HCT116 (cell line): ENCODE data around the gene PI4KA. TPM values are rescaled to one million over a fixed set of nuclear protein-coding genes. Genes with fewer than 3 reads are reported as not detected.

Experiments used
- ATAC-seq: fragments of 200-7000 bp; cut with Tn5 transposase; 2 replicates; pipeline ENCODE4 v1.9.1; 2020; ENCODE audit warnings: mild to moderate bottlenecking, moderate library complexity
- BruUV-seq: library from RNA; stranded (reverse); fragments of 400-500 nt; replicated peaks from 2 replicates; lab custom pipeline; 2021; lab: Mats Ljungman, UMichigan
- CTCF ChIA-PET: fragments of 300-600 bp; sonication (Branson Sonifier 250); formaldehyde crosslinking; loops from one replicate; lab custom pipeline; 2021; ENCODE audit warnings: antibody characterized with exemption; lab: Charles Lee
- POLR2A ChIA-PET: fragments of 300-600, 350-600 bp; sonication (Branson Sonifier 250); formaldehyde crosslinking; loops from one replicate; lab custom pipeline; 2021; ENCODE audit warnings: antibody characterized with exemption; lab: Charles Lee
- RAD21 ChIA-PET, 2 experiments: fragments of 300-600 bp; sonication (Branson Sonifier 250); formaldehyde crosslinking; loops; one replicate each; lab custom pipeline; 2023; ENCODE audit warnings: low total read pairs in 2 of 2; ENCODE audit not compliant: uncharacterized antibody in 2 of 2, unreplicated experiment in 2 of 2, low non-redundant PET in 1 of 2; lab: Charles Lee
- DNase-seq: peaks from one replicate; pipeline ENCODE4 v3.0.0-alpha.2; 2010; ENCODE audit warnings: low read depth, low spot score
- H2AFZ ChIP-seq: fragments of 200-600 bp; shearing (Covaris generic), sonication (generic); 2 replicates; pipeline ENCODE4 v1.6.1; 2017; ENCODE audit warnings: low read depth, mixed run types, mixed read lengths, antibody characterized with exemption, low read length; ENCODE audit not compliant: poor library complexity, severe bottlenecking
- H3K27ac ChIP-seq: 2 replicates; pipeline ENCODE4 v1.5.1; 2012; ENCODE audit warnings: low read depth, low read length
- H3K27me3 ChIP-seq: fragments of 200-600 bp; sonication (generic); 2 replicates; pipeline ENCODE4 v1.6.1; 2016; ENCODE audit warnings: mixed run types, low read length, mixed read lengths; ENCODE audit not compliant: insufficient read depth
- H3K36me3 ChIP-seq, 2 experiments: fragments of 200-500 bp in 1 of 2; fragments of 200-600 bp in 1 of 2; sonication (Bioruptor generic) in 1 of 2; sonication (generic) in 1 of 2; 2 replicates each; pipeline versions ENCODE4 v1.5.1 to v1.6.1; 2014 to 2016; ENCODE audit warnings: low read length in 2 of 2, inconsistent platforms in 1 of 2, mixed read lengths in 1 of 2, mixed run types in 1 of 2; ENCODE audit not compliant: insufficient read depth in 2 of 2, control insufficient read depth in 1 of 2
- H3K4me1 ChIP-seq, 2 experiments: fragments of 200-600 bp in 1 of 2; sonication (generic) in 1 of 2; 2 replicates each; pipeline versions ENCODE4 v1.5.1 to v1.6.1; 2012 to 2017; ENCODE audit warnings: low read length in 2 of 2, inconsistent platforms in 1 of 2, mild to moderate bottlenecking in 1 of 2, mixed read lengths in 1 of 2, mixed run types in 1 of 2, moderate library complexity in 1 of 2; ENCODE audit not compliant: insufficient read depth in 2 of 2, control insufficient read depth in 1 of 2
- H3K4me2 ChIP-seq: fragments of 200-600 bp; sonication (generic); 2 replicates; pipeline ENCODE4 v1.6.1; 2017; ENCODE audit warnings: mixed run types, low read length, mixed read lengths
- H3K4me3 ChIP-seq, 2 experiments: fragments of 200-600 bp in 1 of 2; sonication (generic) in 1 of 2; replicated peaks in 1 of 2; 2 replicates each; pipeline ENCODE4 v1.5.1; 2011 to 2016; ENCODE audit warnings: low read length in 2 of 2, control low read depth in 1 of 2, low read depth in 1 of 2, mild to moderate bottlenecking in 1 of 2, mixed read lengths in 1 of 2, mixed run types in 1 of 2
- H3K79me2 ChIP-seq: fragments of 200-600 bp; sonication (generic); 2 replicates; pipeline ENCODE4 v1.6.1; 2017; ENCODE audit warnings: mild to moderate bottlenecking, mixed run types, low read length, moderate library complexity, mixed read lengths; ENCODE audit not compliant: insufficient read depth
- H3K9ac ChIP-seq: fragments of 200-600 bp; sonication (generic); 2 replicates; pipeline ENCODE4 v1.6.1; 2016; ENCODE audit warnings: low read length, mixed read lengths
- H3K9me2 ChIP-seq: fragments of 200-600 bp; sonication (generic), shearing (Covaris generic); 2 replicates; pipeline ENCODE4 v1.6.1; 2017; ENCODE audit warnings: mixed run types, mild to moderate bottlenecking, moderate library complexity; ENCODE audit not compliant: insufficient read depth
- H3K9me3 ChIP-seq, 2 experiments: fragments of 200-500 bp in 1 of 2; fragments of 200-600 bp in 1 of 2; sonication (Bioruptor generic) in 1 of 2; sonication (generic) in 1 of 2; 2 replicates each; pipeline ENCODE4 v1.6.1; 2014 to 2017; ENCODE audit warnings: low read length in 2 of 2, mixed read lengths in 2 of 2, inconsistent platforms in 1 of 2, low read depth in 1 of 2, mild to moderate bottlenecking in 1 of 2, mixed run types in 1 of 2, moderate library complexity in 1 of 2; ENCODE audit not compliant: control insufficient read depth in 1 of 2, insufficient read depth in 1 of 2
- H4K20me1 ChIP-seq: fragments of 200-600 bp; sonication (generic), shearing (Covaris generic); 2 replicates; pipeline ENCODE4 v1.6.1; 2017; ENCODE audit warnings: mixed run types, mild to moderate bottlenecking, moderate library complexity; ENCODE audit not compliant: insufficient read depth
- CBX3 ChIP-seq: IDR thresholded peaks from 2 replicates; pipeline ENCODE4 v1.6.1; 2012; ENCODE audit warnings: low read depth
- EZH2phosphoT487 ChIP-seq: fragments of 200-600 bp; IDR thresholded peaks from 2 replicates; pipeline ENCODE4 v1.6.1; 2018; ENCODE audit warnings: antibody characterized with exemption, borderline replicate concordance
- POLR2A ChIP-seq: IDR thresholded peaks from 2 replicates; pipeline ENCODE4 v1.7.0; 2011; ENCODE audit warnings: borderline replicate concordance; ENCODE audit not compliant: insufficient read depth, insufficient read length; ENCODE audit errors: extremely low read depth
- REST ChIP-seq: IDR thresholded peaks from 2 replicates; pipeline ENCODE4 v1.6.1; 2012; ENCODE audit warnings: low read depth
- SP1 ChIP-seq: IDR thresholded peaks from 2 replicates; pipeline ENCODE4 v1.6.1; 2012; ENCODE audit warnings: low read depth
- ZFX ChIP-seq: fragments of 450-650 bp; IDR thresholded peaks from 2 replicates; pipeline ENCODE4 v1.6.1; 2017
- intact Hi-C: fragments of 100-400 bp; cut with micrococcal nuclease; formaldehyde crosslinking; loops from 2 replicates; pipeline ENCODE4 v1.10.0; 2022
- total RNA-seq: library from RNA; stranded (reverse); gene quantifications from one replicate; pipeline ENCODE4 v1.2.1, GENCODE V29; 2021; ENCODE audit not compliant: unreplicated experiment

PI4KA gene
- total RNA-seq, 1 experiment from 2014 or later, result 59.6 TPM

GRCh38 chr22:20788627-20789344 is 69.8 kb downstream of the PI4KA start:
- POLR2A ChIA-PET, result no interaction called here

More at GRCh38 chr22:20788627-20789344, 69.8 kb downstream of the PI4KA start:
- Histone ChIP-seq H3K79me2 (no peaks in the 10 kb centered on the region), H3K27me3 (no peaks in the 10 kb centered on the region), H2AFZ (no peak overlapping the region), H3K4me2 (no peak overlapping the region), H3K4me1 (no peaks in the 10 kb centered on the region), H3K4me3 (no peak overlapping the region)
- intact Hi-C loops, result no loop called here
- CTCF ChIA-PET, result no interaction called here
- DNase-seq, result no peak
- TF ChIP-seq REST (no peak), CBX3 (no peak), SP1 (no peak), ZFX (no peak), EZH2phosphoT487 (no peak), POLR2A (no peak)
- TF ChIP-seq, all 23 proteins: peak for 0
- BruUV-seq, result no TSS peak
- RAD21 ChIA-PET, result no interaction called here
- Histone ChIP-seq H3K9me2 (no peaks in the 10 kb centered on the region), H4K20me1 (no peaks in the 10 kb centered on the region), H3K9ac (no peak overlapping the region), H3K36me3 (peaks cover 0 to 3% of the 10 kb centered on the region in 2 experiments; a peak in 3 of 4 replicates), H3K27ac (no peak overlapping the region), H3K9me3 (no peaks in the 10 kb centered on the region)
- ATAC-seq, result no peak
